Right ventricle myocardium inferior (tissue), 1 donor: ENCODE results near the gene CASKIN2. TPM values are rescaled to one million over a fixed set of nuclear protein-coding genes. Genes with fewer than 3 reads are reported as not detected.

ENCODE experiments used
- ATAC-seq: fragments of 200-7000 bp; cut with Tn5 transposase; one replicate; pipeline ENCODE4 v1.9.1; 2020; ENCODE audit warnings: mild to moderate bottlenecking, moderate library complexity
- DNase-seq: peaks from one replicate; pipeline ENCODE4 v3.0.0; 2021; ENCODE audit errors: missing footprints
- intact Hi-C: fragments of 100-400 bp; cut with DNase I; formaldehyde crosslinking; loops from one replicate; pipeline ENCODE4 v1.11.0; 2022
- total RNA-seq: library from RNA; stranded (reverse); fragmentation: NEBNext Ultra II Directional; extraction: Animal tissue kit (Norgen Biotek cat#: 25700); gene quantifications from one replicate; pipeline ENCODE4 v1.2.1, GENCODE V29; 2021
- donor health status: DM: no; HTN: yes; CAD: no; lungs with severe emphysema.

CASKIN2 gene
- total RNA-seq, 1 donor from 2014 or later: 39.1 TPM

- intact Hi-C loops: no loop called here
- peak; percentile 58 for DNase-seq
- ATAC-seq: no peak
Observed at GRCh38 chr17:75511610-75512575, 3.4 kb downstream of the CASKIN2 start.

- peak; percentile 33 for DNase-seq
- ATAC-seq: no peak
- intact Hi-C loops: no loop called here
Observed at GRCh38 chr17:75511270-75511609, 4.1 kb downstream of the CASKIN2 start.

- DNase-seq (peak; percentile 76), ATAC-seq (peak; percentile 14)
Observed at GRCh38 chr17:75509528-75510258, 5.6 kb downstream of the CASKIN2 start.

GRCh38 chr17:75508931-75509361 is 6.4 kb downstream of the CASKIN2 start:
- ATAC-seq (no peak), DNase-seq (peak; percentile 62)
- intact Hi-C loops: no loop called here

More at GRCh38 chr17:75509528-75510258, 5.6 kb downstream of the CASKIN2 start:
- intact Hi-C loops: no loop called here

- intact Hi-C loops: no loop called here
- ATAC-seq (no peak), DNase-seq (peak; percentile 64)
Observed at GRCh38 chr17:75507733-75508719, 7.3 kb downstream of the CASKIN2 start.

GRCh38 chr17:75506888-75507287 is 8.4 kb downstream of the CASKIN2 start:
- peak; percentile 45 for DNase-seq
- intact Hi-C loops: no loop called here
- no peak for ATAC-seq

GRCh38 chr17:75506134-75506533 is 9.2 kb downstream of the CASKIN2 start:
- intact Hi-C loops: no loop called here
- DNase-seq (peak; percentile 21), ATAC-seq (no peak)

- intact Hi-C loops: no loop called here
- ATAC-seq: no peak
- peak; percentile 35 for DNase-seq
Observed at GRCh38 chr17:75505640-75506039, 9.7 kb downstream of the CASKIN2 start.

GRCh38 chr17:75505152-75505409 is 10.3 kb downstream of the CASKIN2 start:
- intact Hi-C loops: no loop called here
- ATAC-seq (no peak), DNase-seq (no peak)

GRCh38 chr17:75504347-75505151 is 10.8 kb downstream of the CASKIN2 start:
- intact Hi-C loops: no loop called here
- DNase-seq (peak; percentile 65), ATAC-seq (no peak)

GRCh38 chr17:75503976-75504346 is 11.4 kb downstream of the CASKIN2 start:
- DNase-seq (no peak), ATAC-seq (no peak)
- intact Hi-C loops: no loop called here

- ATAC-seq: no peak
- intact Hi-C loops: no loop called here
- DNase-seq: no peak
Observed at GRCh38 chr17:75503337-75503950, 11.9 kb downstream of the CASKIN2 start.

- DNase-seq (no peak), ATAC-seq (no peak)
- intact Hi-C loops: no loop called here
Observed at GRCh38 chr17:75502721-75503329, 12.5 kb downstream of the CASKIN2 start.

- DNase-seq: no peak
- intact Hi-C loops: no loop called here
- ATAC-seq: no peak
Observed at GRCh38 chr17:75502072-75502720, 13.1 kb downstream of the CASKIN2 start.

- DNase-seq (no peak), ATAC-seq (peak; percentile 36)
- intact Hi-C loops: no loop called here
Observed at GRCh38 chr17:75501378-75502071, 13.8 kb downstream of the CASKIN2 start.

GRCh38 chr17:75500419-75501216 is 14.7 kb downstream of the CASKIN2 start:
- intact Hi-C loops: no loop called here
- ATAC-seq: no peak
- no peak for DNase-seq
